Measurements from ENCODE around the gene IGLL1.
"Not testable (repeated sequence)": the region's sequence is repeated elsewhere in the genome, so short reads cannot be mapped to it uniquely, and the experiment has no call there.

Gene IGLL1

GRCh38 chr22:23603266-23603665, 23.2 kb upstream of the IGLL1 start:
- H3K79me2 ChIP-seq (ENCODE audit: insufficient read depth, low read length), result no peaks in the 10 kb centered on the region
- H3K4me3 ChIP-seq (ENCODE audit: low read depth, low read length, poor library complexity, severe bottlenecking), result no peak overlapping the region
- TF ChIP-seq CTCF (IDR thresholded peaks at IDR 0.05; ENCODE audit: low read length) (no peak), EZH2 (IDR thresholded peaks at IDR 0.05; ENCODE audit: borderline replicate concordance, low read length) (no peak)
- no peak overlapping the region for H2AFZ ChIP-seq (ENCODE audit: low read length)
- H3K9ac ChIP-seq (ENCODE audit: low read length), result no peak overlapping the region
- H3K9me2 ChIP-seq (ENCODE audit: low read depth, low read length), result no peaks in the 10 kb centered on the region
- no peaks in the 10 kb centered on the region for H3K36me3 ChIP-seq (ENCODE audit: insufficient read depth, low read length)
- no peak overlapping the region for H3K4me2 ChIP-seq (ENCODE audit: low read length)
- H4K20me1 ChIP-seq (ENCODE audit: insufficient read depth, low read length), result no peaks in the 10 kb centered on the region
- H3K27me3 ChIP-seq (ENCODE audit: insufficient read depth, low read length), result peaks cover 3% of the 10 kb centered on the region; the same call in 1 of the 2 replicates
- H3K9me3 ChIP-seq (ENCODE audit: low read length), result no peaks in the 10 kb centered on the region
- no peaks in the 10 kb centered on the region for H3K4me1 ChIP-seq (ENCODE audit: insufficient read depth, low read length, severe bottlenecking)
- H3F3A ChIP-seq (ENCODE audit: insufficient read depth, low read length), result no peaks in the 10 kb centered on the region
- no peak overlapping the region for H3K27ac ChIP-seq (ENCODE audit: low read depth, low read length, poor library complexity, severe bottlenecking)

DNA sequence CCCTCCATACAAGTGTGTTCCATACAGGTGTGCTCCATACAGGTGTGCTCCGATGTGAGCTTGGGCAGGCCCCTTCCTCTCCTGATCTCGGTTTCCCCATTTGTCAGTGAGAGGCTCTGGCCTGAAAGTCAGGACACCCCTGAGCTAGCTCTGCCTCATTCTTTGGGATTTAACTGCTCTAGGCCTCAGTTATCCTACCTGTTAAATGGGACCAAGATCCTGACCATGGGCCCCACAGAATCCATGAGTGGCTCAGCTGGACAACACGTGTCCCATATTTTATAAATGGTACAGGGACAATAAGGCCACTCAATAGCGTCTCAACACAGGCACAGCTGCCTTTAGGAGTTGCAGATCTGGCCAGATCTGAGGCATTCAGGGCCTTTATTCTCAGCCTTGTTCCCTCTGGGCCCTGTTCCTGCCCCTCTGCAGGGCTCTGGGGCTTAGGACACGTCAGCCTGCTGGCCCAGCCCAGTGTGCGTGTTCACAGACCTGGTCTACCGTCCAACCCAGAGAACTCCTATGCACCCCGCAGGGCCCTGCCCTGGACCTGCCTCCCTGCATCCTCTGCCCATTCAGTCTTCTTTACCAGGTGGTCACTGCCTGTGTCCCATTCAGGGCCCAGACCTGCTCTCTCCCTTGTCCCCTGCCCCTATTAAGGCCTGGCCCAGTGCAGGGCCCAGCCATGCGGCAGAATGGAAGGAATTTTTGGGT, 18.9 kb upstream of the IGLL1 start:
- H3K4me1 ChIP-seq (ENCODE audit: insufficient read depth, low read length, severe bottlenecking), result no peaks in the 10 kb centered on the region
- H3K27ac ChIP-seq (ENCODE audit: low read depth, low read length, poor library complexity, severe bottlenecking), result no peak overlapping the region
- no peaks in the 10 kb centered on the region for H3K9me3 ChIP-seq (ENCODE audit: low read length)
- no peak overlapping the region for H2AFZ ChIP-seq (ENCODE audit: low read length)
- H3K9me2 ChIP-seq (ENCODE audit: low read depth, low read length), result no peaks in the 10 kb centered on the region
- TF ChIP-seq CTCF (IDR thresholded peaks at IDR 0.05; ENCODE audit: low read length) (no peak), EZH2 (IDR thresholded peaks at IDR 0.05; ENCODE audit: borderline replicate concordance, low read length) (no peak)
- H3F3A ChIP-seq (ENCODE audit: insufficient read depth, low read length), result no peaks in the 10 kb centered on the region
- no peak overlapping the region for H3K4me3 ChIP-seq (ENCODE audit: low read depth, low read length, poor library complexity, severe bottlenecking)
- no peaks in the 10 kb centered on the region for H3K79me2 ChIP-seq (ENCODE audit: insufficient read depth, low read length)
- no peak overlapping the region for H3K9ac ChIP-seq (ENCODE audit: low read length)
- H3K27me3 ChIP-seq (ENCODE audit: insufficient read depth, low read length), result no peaks in the 10 kb centered on the region
- no peak overlapping the region for H3K4me2 ChIP-seq (ENCODE audit: low read length)
- H3K36me3 ChIP-seq (ENCODE audit: insufficient read depth, low read length), result no peaks in the 10 kb centered on the region
- no peaks in the 10 kb centered on the region for H4K20me1 ChIP-seq (ENCODE audit: insufficient read depth, low read length)

GRCh38 chr22:23597576-23598268, 17.6 kb upstream of the IGLL1 start:
- H3K4me3 ChIP-seq (ENCODE audit: low read depth, low read length, poor library complexity, severe bottlenecking); H4K20me1 ChIP-seq (ENCODE audit: insufficient read depth, low read length); H3K27ac ChIP-seq (ENCODE audit: low read depth, low read length, poor library complexity, severe bottlenecking); H3K9me3 ChIP-seq (ENCODE audit: low read length); H3K27me3 ChIP-seq (ENCODE audit: insufficient read depth, low read length); H3F3A ChIP-seq (ENCODE audit: insufficient read depth, low read length); H3K79me2 ChIP-seq (ENCODE audit: insufficient read depth, low read length); H3K4me1 ChIP-seq (ENCODE audit: insufficient read depth, low read length, severe bottlenecking); H3K4me2 ChIP-seq (ENCODE audit: low read length); H2AFZ ChIP-seq (ENCODE audit: low read length); H3K9ac ChIP-seq (ENCODE audit: low read length); H3K9me2 ChIP-seq (ENCODE audit: low read depth, low read length); H3K36me3 ChIP-seq (ENCODE audit: insufficient read depth, low read length): not testable (repeated sequence)

DNA sequence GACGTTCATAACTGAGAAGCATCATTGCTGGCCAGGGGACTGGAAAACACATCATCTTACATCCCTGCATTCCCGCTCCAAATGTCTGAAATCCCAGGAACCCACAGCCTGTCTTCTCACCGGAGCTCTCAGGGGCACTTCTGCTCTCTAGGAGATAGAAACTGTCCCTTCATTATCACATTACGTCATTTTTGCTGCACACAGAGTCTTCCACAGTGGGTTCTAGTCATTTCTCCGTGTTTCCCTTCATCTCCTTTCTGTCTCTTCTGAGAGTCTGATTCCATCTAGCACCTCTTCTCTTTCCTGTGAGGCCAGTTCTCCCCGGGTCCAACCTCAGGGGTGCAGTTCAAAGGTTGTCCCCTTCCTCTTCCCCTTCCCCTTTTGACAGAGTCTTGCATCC, 15.8 kb upstream of the IGLL1 start:
- H4K20me1 ChIP-seq (ENCODE audit: insufficient read depth, low read length); H2AFZ ChIP-seq (ENCODE audit: low read length); H3K79me2 ChIP-seq (ENCODE audit: insufficient read depth, low read length); H3K4me2 ChIP-seq (ENCODE audit: low read length); H3K9ac ChIP-seq (ENCODE audit: low read length); H3K36me3 ChIP-seq (ENCODE audit: insufficient read depth, low read length); H3K27ac ChIP-seq (ENCODE audit: low read depth, low read length, poor library complexity, severe bottlenecking); H3K9me3 ChIP-seq (ENCODE audit: low read length); H3K4me1 ChIP-seq (ENCODE audit: insufficient read depth, low read length, severe bottlenecking); H3K9me2 ChIP-seq (ENCODE audit: low read depth, low read length); H3K4me3 ChIP-seq (ENCODE audit: low read depth, low read length, poor library complexity, severe bottlenecking); H3K27me3 ChIP-seq (ENCODE audit: insufficient read depth, low read length); H3F3A ChIP-seq (ENCODE audit: insufficient read depth, low read length): not testable (repeated sequence)

All from OCI-LY1 (cell line).